ENCODE measurements around the gene ZNF770.

The ZNF770 gene, protein sequence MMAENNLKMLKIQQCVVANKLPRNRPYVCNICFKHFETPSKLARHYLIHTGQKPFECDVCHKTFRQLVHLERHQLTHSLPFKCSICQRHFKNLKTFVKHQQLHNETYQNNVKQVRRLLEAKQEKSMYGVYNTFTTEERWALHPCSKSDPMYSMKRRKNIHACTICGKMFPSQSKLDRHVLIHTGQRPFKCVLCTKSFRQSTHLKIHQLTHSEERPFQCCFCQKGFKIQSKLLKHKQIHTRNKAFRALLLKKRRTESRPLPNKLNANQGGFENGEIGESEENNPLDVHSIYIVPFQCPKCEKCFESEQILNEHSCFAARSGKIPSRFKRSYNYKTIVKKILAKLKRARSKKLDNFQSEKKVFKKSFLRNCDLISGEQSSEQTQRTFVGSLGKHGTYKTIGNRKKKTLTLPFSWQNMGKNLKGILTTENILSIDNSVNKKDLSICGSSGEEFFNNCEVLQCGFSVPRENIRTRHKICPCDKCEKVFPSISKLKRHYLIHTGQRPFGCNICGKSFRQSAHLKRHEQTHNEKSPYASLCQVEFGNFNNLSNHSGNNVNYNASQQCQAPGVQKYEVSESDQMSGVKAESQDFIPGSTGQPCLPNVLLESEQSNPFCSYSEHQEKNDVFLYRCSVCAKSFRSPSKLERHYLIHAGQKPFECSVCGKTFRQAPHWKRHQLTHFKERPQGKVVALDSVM

DNA sequence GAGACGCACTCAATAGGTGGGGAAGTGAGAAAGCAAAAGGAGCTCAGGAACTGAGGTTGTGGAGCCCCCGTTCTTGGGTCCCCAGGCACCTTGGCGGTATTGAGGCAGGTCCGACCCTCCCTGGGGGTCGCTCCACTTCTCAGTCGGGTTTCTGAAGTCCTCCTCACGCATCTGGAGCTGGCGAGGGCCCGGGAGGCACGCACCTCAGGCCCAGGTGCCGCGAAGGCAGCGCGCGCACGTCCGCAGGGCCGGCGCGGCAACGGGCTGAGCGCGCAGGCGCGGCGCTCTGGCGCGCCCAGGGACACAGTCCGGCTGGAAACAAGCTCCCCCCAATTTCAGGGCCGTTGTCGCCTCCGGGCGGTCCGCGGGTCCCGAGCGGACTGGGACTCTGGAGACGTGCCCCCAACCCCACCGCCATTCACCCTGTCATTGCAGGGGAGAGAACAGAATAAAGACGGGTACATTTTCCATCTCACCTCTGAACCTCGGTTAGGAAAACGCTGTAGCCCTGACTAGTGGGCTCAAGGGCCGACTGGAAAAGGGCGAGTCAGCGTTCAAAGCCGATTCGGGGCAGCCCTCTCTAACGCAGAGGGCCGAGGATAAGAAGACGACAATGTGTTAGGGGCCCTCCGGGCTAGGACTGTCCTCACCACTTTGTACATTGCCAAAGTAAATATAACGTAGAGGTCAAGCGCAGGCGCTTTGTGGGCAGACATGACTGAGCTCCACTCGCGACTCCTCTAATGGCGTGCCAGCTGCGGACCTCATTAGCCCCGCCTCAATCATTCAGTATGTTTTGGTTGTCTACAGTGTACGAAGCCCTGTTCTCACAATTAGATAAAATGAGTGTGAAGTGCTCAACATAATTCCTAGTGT, at the start of gene ZNF770:
TSS of gene ZNF770 (minus strand) at position 261 of the 876 bp plus-strand sequence. CDS start 4,853 bp downstream, outside the sequence.
- peak; percentile 84 for DNase-seq (ENCODE audit: low read depth)
- TF ChIP-seq, protein P1, sequence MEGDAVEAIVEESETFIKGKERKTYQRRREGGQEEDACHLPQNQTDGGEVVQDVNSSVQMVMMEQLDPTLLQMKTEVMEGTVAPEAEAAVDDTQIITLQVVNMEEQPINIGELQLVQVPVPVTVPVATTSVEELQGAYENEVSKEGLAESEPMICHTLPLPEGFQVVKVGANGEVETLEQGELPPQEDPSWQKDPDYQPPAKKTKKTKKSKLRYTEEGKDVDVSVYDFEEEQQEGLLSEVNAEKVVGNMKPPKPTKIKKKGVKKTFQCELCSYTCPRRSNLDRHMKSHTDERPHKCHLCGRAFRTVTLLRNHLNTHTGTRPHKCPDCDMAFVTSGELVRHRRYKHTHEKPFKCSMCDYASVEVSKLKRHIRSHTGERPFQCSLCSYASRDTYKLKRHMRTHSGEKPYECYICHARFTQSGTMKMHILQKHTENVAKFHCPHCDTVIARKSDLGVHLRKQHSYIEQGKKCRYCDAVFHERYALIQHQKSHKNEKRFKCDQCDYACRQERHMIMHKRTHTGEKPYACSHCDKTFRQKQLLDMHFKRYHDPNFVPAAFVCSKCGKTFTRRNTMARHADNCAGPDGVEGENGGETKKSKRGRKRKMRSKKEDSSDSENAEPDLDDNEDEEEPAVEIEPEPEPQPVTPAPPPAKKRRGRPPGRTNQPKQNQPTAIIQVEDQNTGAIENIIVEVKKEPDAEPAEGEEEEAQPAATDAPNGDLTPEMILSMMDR (conservative IDR thresholded peaks at IDR 0.05; ENCODE audit: low read depth, low read length): no peak
- H3K4me3 ChIP-seq (ENCODE audit: low read depth, low read length): peak within 1 kb of the TSS; percentile 85

DNA sequence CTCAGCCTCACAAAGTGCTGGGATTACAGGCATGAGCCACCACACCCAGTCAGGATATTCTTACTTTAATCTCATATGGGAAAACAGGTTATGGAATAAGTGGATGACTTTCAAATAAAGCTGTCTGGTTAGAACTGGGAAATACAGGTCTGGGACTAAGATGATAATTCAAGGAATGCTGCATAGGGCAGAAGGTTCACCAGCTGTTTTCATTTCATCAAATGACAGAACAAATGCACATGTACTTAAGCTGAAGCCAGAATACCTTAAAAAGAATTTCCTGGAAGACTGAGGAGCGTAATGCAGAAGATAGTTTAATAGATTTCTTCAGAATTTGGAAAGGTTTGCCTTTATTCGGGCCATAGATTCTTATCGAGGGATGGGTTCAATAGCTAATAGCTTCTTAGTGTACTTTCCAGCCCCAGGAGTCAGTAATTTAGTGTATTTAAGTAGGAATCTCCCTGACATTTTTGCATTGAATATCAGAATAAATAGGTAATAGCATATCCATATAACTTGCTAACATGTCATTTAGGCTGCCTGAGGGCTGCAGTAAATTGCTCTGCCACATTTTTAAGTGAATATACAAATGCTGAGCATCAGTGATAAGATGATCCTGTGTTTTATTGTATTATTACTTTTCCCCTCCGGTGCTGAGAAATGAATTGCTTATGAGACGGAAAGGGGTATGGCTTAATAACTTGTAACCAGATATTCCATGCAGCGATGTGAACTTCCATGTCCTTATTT, 40.3 kb upstream of the ZNF770 start:
- no peak overlapping the region for H3K4me3 ChIP-seq (ENCODE audit: low read depth, low read length)
- no peak for DNase-seq (ENCODE audit: low read depth)
- TF ChIP-seq, protein P1 (conservative IDR thresholded peaks at IDR 0.05; ENCODE audit: low read depth, low read length): no peak

DNA sequence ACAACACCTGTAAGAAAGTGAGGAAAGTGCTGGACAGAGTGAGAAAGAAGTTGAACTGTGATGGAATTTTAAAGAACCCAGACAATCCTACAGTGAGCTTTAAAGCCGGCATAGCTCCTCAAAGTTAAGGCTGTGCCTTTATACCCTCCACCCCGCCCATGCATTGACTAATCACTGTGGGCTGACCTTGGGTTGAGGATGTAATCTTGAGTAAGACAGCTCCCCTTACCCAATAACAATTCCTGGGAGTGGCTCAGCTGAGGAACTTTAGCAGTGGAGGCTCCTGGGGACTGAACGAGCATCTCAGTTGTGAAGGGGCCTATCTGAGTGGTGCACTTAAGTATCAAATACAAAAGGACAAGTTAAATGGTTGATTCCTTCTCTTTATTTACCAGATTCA, 35.7 kb upstream of the ZNF770 start:
- no peak for DNase-seq (ENCODE audit: low read depth)
- TF ChIP-seq, protein P1 (conservative IDR thresholded peaks at IDR 0.05; ENCODE audit: low read depth, low read length): no peak
- no peak overlapping the region for H3K4me3 ChIP-seq (ENCODE audit: low read depth, low read length)

DNA sequence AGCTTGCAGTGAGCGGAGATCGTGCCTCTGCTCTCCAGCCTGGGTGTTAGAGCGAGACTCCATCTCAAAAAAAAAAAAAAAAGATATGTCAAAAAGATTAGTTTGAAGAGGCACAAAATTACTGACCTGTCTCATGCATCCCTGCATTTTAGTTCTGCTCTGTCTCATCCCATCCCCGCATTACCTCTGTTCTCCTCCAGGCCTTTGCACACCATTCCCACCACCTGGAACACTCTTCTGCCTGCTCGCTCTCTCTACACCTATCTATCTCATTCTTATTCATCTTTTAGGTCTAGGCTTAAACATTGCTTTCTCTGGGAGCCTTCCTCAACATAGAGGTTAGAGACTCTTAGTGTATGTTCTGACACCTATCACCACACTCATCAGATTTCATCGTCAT, 32.9 kb upstream of the ZNF770 start:
- no peak overlapping the region for H3K4me3 ChIP-seq (ENCODE audit: low read depth, low read length)
- TF ChIP-seq, protein P1 (conservative IDR thresholded peaks at IDR 0.05; ENCODE audit: low read depth, low read length): no peak
- DNase-seq (ENCODE audit: low read depth): no peak

DNA sequence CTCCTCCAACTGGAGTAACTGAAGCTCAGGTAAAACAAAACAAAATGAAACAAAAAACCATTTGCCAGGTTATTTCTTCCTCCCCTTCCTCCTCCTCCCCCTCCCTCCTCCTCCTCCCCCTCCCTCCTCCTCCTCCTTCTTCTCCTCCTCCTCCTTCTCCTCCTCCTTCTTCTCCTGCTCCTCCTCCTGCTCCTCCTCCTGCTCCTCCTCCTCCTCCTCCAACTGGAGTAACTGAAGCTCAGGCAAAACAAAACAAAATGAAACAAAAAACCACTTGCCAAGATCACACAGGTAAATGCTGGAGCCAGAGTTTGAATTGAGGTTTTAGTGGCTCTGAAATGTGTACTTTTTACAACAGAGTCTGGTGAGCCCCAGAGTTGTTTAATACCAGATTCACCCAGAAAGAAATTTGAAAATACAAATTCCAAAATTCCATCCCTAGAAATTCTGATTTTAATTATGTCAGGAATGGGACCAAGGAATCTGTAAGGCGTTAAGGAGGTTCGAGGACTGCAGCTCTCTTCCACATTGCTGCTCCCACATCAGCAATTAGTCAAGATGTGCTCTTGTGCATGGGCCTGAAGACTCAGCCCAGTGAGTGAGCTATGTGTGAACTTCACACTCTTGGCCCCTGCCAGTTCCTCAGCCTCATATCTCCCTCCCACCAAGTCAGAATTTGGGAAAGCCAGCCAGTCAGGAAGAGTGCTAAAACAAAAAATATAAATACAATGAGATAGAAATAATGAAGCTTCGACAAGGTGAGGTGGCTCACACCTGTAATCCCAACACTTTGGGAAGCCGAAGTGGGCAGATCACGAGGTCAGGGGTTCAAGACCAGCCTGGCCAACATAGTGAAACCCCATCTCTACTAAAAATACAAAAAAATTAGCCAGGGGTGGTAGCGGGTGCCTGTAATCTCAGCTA, 31.6 kb upstream of the ZNF770 start:
- TF ChIP-seq, protein P1 (conservative IDR thresholded peaks at IDR 0.05; ENCODE audit: low read depth, low read length): no peak
- no peak overlapping the region for H3K4me3 ChIP-seq (ENCODE audit: low read depth, low read length)
- peak; percentile 54 for DNase-seq (ENCODE audit: low read depth)
